Thoracic aorta (tissue), 2 donors: Measurements from ENCODE around the gene SNTG2. TPM values are rescaled to one million over a fixed set of nuclear protein-coding genes. Genes with fewer than 3 reads are reported as not detected.

Experiments used
- ATAC-seq: fragments of 150-250 bp; one replicate; pipeline ENCODE4 v1.8.0; 2017; ENCODE audit warnings: low read depth; ENCODE audit not compliant: insufficient number of reproducible peaks, low FRiP score
- DNase-seq: peaks from one replicate; pipeline ENCODE4 v3.0.0-alpha.2; 2020; ENCODE audit warnings: low spot score
- H3K27ac ChIP-seq, 2 donors: fragments of 200-600 bp; sonication (generic); 1 replicate in 1 of 2; 2 replicates in 1 of 2; pipeline ENCODE4 v1.5.1; 2016; ENCODE audit warnings: mild to moderate bottlenecking in 2 of 2, moderate library complexity in 2 of 2
- H3K27me3 ChIP-seq: fragments of 200-600 bp; sonication (generic); replicated peaks from 2 replicates; pipeline ENCODE4 v1.6.0; 2016; ENCODE audit warnings: mild to moderate bottlenecking; ENCODE audit not compliant: insufficient read depth
- H3K36me3 ChIP-seq: fragments of 200-600 bp; sonication (generic); one replicate; pipeline ENCODE4 v1.5.1; 2016
- H3K4me1 ChIP-seq, 2 donors: fragments of 200-600 bp; sonication (generic); 1 replicate in 1 of 2; 2 replicates in 1 of 2; pipeline versions ENCODE4 v1.5.1 to v1.6.0; 2016; ENCODE audit warnings: low read depth in 2 of 2, mild to moderate bottlenecking in 1 of 2; ENCODE audit not compliant: control insufficient read depth in 1 of 2
- H3K4me3 ChIP-seq: fragments of 200-600 bp; sonication (generic); 2 replicates; pipeline ENCODE4 v1.5.1; 2016; ENCODE audit warnings: mild to moderate bottlenecking
- H3K9me3 ChIP-seq: fragments of 200-600 bp; sonication (generic); 2 replicates; pipeline ENCODE4 v1.5.1; 2016
- total RNA-seq, 2 donors: library from RNA; depleted of rRNA; stranded (reverse); fragments of >200 nt; gene quantifications; one replicate each; pipeline versions ENCODE4 v1.1.0 to v1.2.3, GENCODE V29; 2016
- TF ChIP-seq, protein P1 (sequence below): fragments of 200-600 bp; sonication (generic); IDR thresholded peaks from one replicate; pipeline ENCODE4 v1.5.1; 2019; ENCODE audit warnings: antibody characterized with exemption

SNTG2 gene
- total RNA-seq, 2 donors from 2014 or later: 8.9 to 18.6 TPM

DNA sequence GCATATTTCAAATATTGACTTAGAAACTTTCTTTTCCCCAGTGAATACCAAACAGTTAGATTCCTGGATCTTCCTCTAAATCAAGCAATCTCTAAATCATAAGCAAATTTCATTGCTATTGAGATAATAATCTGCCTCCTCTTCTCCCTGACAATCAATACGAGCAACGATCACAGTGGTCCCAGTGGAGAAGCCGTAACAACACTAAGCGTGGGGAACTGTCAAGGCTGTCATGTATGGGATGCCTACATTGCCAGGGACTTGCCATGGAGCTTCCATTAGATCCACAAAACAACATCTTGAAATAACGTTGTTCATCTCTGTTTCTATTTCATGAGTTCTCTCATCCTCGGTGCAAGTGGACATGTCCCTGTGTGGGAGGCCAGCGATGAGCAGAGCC lies 61.3 kb downstream of the SNTG2 start:
- no peak overlapping the region for H3K4me3 ChIP-seq
- TF ChIP-seq, protein P1, sequence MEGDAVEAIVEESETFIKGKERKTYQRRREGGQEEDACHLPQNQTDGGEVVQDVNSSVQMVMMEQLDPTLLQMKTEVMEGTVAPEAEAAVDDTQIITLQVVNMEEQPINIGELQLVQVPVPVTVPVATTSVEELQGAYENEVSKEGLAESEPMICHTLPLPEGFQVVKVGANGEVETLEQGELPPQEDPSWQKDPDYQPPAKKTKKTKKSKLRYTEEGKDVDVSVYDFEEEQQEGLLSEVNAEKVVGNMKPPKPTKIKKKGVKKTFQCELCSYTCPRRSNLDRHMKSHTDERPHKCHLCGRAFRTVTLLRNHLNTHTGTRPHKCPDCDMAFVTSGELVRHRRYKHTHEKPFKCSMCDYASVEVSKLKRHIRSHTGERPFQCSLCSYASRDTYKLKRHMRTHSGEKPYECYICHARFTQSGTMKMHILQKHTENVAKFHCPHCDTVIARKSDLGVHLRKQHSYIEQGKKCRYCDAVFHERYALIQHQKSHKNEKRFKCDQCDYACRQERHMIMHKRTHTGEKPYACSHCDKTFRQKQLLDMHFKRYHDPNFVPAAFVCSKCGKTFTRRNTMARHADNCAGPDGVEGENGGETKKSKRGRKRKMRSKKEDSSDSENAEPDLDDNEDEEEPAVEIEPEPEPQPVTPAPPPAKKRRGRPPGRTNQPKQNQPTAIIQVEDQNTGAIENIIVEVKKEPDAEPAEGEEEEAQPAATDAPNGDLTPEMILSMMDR: no peak
- DNase-seq (no peak), ATAC-seq (no peak)
- no peaks in the 10 kb centered on the region for H3K9me3 ChIP-seq
- no peaks in the 10 kb centered on the region for H3K4me1 ChIP-seq
- no peak overlapping the region for H3K27ac ChIP-seq
- H3K36me3 ChIP-seq: no peaks in the 10 kb centered on the region
- H3K27me3 ChIP-seq: no peaks in the 10 kb centered on the region

DNA sequence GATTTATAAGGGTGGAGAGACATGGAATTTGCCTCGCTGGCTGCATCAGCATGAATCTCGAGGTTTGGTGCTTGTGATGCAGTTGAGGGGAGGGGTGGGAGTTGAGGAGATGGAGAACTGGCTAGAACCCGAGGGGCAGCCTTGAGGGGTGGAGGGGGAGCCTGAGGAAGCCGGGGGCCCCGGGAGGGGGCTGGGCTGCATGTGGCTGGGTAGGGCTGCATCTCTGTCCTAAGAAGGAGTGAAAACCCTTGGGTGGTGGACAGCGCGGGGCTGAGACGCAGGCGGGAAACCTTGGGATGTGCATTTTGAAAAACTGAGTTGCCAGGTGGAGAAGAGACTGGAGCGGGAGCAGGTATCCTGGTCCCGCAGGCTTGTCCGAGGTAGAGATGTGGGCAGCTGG lies 64.2 kb downstream of the SNTG2 start:
- TF ChIP-seq, protein P1: no peak
- no peaks in the 10 kb centered on the region for H3K36me3 ChIP-seq
- DNase-seq (no peak), ATAC-seq (no peak)
- H3K9me3 ChIP-seq: no peaks in the 10 kb centered on the region
- no peaks in the 10 kb centered on the region for H3K27me3 ChIP-seq
- no peak overlapping the region for H3K4me3 ChIP-seq
- H3K4me1 ChIP-seq: no peaks in the 10 kb centered on the region
- no peak overlapping the region for H3K27ac ChIP-seq

DNA sequence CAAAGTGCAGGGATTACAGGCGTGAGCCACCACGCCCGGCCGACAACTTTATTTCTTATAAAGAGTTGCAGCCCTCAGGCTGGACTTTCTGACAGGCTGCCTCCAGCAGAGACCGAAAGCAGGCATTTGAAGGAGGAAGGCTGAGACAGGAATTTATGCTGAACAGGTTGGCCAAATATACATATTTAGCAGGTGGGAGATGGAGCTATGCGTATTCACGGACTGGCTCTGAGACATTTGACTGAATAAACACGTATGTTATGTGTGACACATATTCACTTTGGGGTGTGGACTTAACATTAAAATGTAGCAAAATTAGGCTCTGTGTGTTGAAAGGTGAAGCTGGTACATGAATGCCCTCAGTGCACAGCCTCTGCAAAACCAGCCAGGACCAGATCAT lies 65.9 kb downstream of the SNTG2 start:
- no peaks in the 10 kb centered on the region for H3K4me1 ChIP-seq
- no peaks in the 10 kb centered on the region for H3K9me3 ChIP-seq
- no peak overlapping the region for H3K4me3 ChIP-seq
- ATAC-seq (no peak), DNase-seq (no peak)
- H3K36me3 ChIP-seq: no peaks in the 10 kb centered on the region
- TF ChIP-seq, protein P1: no peak
- H3K27ac ChIP-seq: no peak overlapping the region
- no peaks in the 10 kb centered on the region for H3K27me3 ChIP-seq

DNA sequence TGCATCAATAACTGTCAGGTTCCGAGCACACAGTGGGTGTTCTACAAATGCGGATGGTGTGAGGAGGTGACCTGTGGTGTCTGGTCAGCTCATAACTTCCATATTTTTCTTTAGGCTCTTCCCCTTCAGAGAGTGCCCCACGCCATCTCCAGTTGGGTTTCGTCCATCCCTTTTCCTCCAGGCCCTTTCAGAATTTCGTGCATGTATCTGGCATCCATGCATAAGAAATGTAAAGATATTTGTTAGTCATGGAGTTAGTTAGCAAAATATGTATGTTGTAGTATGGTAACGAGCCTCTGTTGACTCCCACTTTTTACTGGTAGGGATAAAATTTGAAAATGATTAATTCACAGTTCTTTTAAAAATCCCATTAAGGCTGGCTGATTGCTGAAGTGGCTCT lies 67.2 kb downstream of the SNTG2 start:
- H3K4me1 ChIP-seq: no peaks in the 10 kb centered on the region
- DNase-seq (no peak), ATAC-seq (no peak)
- no peak overlapping the region for H3K4me3 ChIP-seq
- TF ChIP-seq, protein P1: no peak
- no peak overlapping the region for H3K27ac ChIP-seq
- no peaks in the 10 kb centered on the region for H3K27me3 ChIP-seq
- H3K36me3 ChIP-seq: no peaks in the 10 kb centered on the region
- no peaks in the 10 kb centered on the region for H3K9me3 ChIP-seq

DNA sequence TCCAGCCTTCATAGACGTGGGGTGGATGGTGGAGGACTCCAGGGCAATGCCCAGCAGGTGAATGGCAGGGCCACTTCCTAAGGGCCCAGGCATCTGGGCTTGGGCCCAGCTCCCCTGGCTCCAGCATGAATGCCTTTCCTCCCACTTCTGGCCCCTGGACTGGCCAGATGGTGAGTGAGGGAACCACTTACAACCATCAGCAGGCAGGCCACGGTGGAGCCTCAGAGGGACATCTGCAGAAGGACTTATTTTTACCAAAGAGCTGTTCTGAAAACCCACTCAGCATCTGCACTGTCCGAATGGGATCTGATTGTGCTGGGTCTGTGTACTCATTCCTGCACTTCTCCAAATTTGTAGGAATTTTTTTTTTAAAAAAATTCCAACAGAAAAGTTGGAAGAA lies 69.6 kb downstream of the SNTG2 start:
- ATAC-seq (no peak), DNase-seq (no peak)
- TF ChIP-seq, protein P1: no peak
- no peaks in the 10 kb centered on the region for H3K27me3 ChIP-seq
- no peaks in the 10 kb centered on the region for H3K9me3 ChIP-seq
- H3K36me3 ChIP-seq: no peaks in the 10 kb centered on the region
- no peak overlapping the region for H3K4me3 ChIP-seq
- no peak overlapping the region for H3K27ac ChIP-seq
- H3K4me1 ChIP-seq: no peaks in the 10 kb centered on the region
